B cell (primary cell): ENCODE results near the gene ZFAND2A. TPM values are rescaled to one million over a fixed set of nuclear protein-coding genes. Genes with fewer than 3 reads are reported as not detected.
"Not testable (repeated sequence)": the region's sequence is repeated elsewhere in the genome, so short reads cannot be mapped to it uniquely, and the experiment has no call there.

ENCODE experiments used
- ATAC-seq: fragments of 200-7000 bp; cut with Tn5 transposase; one replicate; pipeline ENCODE4 v1.10.0; 2021; ENCODE audit warnings: low read depth, mild to moderate bottlenecking, moderate number of reproducible peaks, moderate library complexity
- CTCF ChIA-PET: fragments of 350-600 bp; sonication (Branson Sonifier 250); formaldehyde crosslinking; loops from one replicate; lab custom pipeline; 2021; ENCODE audit warnings: antibody characterized with exemption, inconsistent platforms; lab: Charles Lee
- POLR2A ChIA-PET: fragments of 350-600 bp; sonication (Branson Sonifier 250); formaldehyde crosslinking; loops from one replicate; lab custom pipeline; 2021; ENCODE audit warnings: antibody characterized with exemption; lab: Charles Lee
- DNase-seq: peaks from one replicate; pipeline ENCODE4 v3.0.0; 2013
- H2AFZ ChIP-seq: 2 replicates; pipeline ENCODE4 v1.6.1; 2012; ENCODE audit warnings: mild to moderate bottlenecking, low read depth, low read length; ENCODE audit not compliant: insufficient read depth, poor library complexity, severe bottlenecking
- H3K27ac ChIP-seq, 2 donors: 1 replicate in 1 of 2; 2 replicates in 1 of 2; pipeline ENCODE4 v1.5.1; 2012 to 2013; ENCODE audit warnings: low read length in 2 of 2, mild to moderate bottlenecking in 2 of 2, moderate library complexity in 1 of 2
- H3K27me3 ChIP-seq, 4 experiments: fragments of 200-600 bp in 1 of 4; sonication (generic) in 1 of 4; replicated peaks in 1 of 4; 1 replicate in 2 of 4; 2 replicates in 2 of 4; pipeline versions ENCODE4 v1.6.1 to v1.7.0; 2013 to 2016; ENCODE audit warnings: low read length in 3 of 4, mild to moderate bottlenecking in 2 of 4, mixed read lengths in 1 of 4, moderate library complexity in 1 of 4; ENCODE audit not compliant: insufficient read depth in 4 of 4, control insufficient read depth in 3 of 4; ENCODE audit errors: control extremely low read depth in 1 of 4
- H3K36me3 ChIP-seq, 2 experiments: replicated peaks in 1 of 2; 1 replicate in 1 of 2; 2 replicates in 1 of 2; pipeline versions ENCODE4 v1.6.1 to v1.7.1; 2013; ENCODE audit warnings: low read length in 1 of 2; ENCODE audit not compliant: insufficient read depth in 2 of 2, control insufficient read depth in 1 of 2; ENCODE audit errors: control extremely low read depth in 1 of 2, extremely low read depth in 1 of 2
- H3K4me1 ChIP-seq, 2 donors: fragments of 200-600 bp in 1 of 2; sonication (generic) in 1 of 2; 1 replicate in 1 of 2; 2 replicates in 1 of 2; pipeline versions ENCODE4 v1.5.1 to v1.6.1; 2013 to 2017; ENCODE audit warnings: low read length in 2 of 2; ENCODE audit not compliant: control insufficient read depth in 2 of 2, insufficient read depth in 2 of 2
- H3K4me2 ChIP-seq: replicated peaks from 2 replicates; pipeline ENCODE3; 2012; ENCODE audit warnings: mild to moderate bottlenecking, low read depth, low read length; ENCODE audit not compliant: poor library complexity, severe bottlenecking
- H3K4me3 ChIP-seq, 5 experiments: fragments of 200-600 bp in 1 of 5; sonication (generic) in 1 of 5; 1 replicate in 3 of 5; 2 replicates in 2 of 5; pipeline versions ENCODE4 v1.5.1 to v1.7.0; 2011 to 2016; ENCODE audit warnings: low read length in 4 of 5, mild to moderate bottlenecking in 4 of 5, low read depth in 2 of 5, control low read depth in 1 of 5, moderate library complexity in 1 of 5; ENCODE audit not compliant: insufficient read depth in 1 of 5; ENCODE audit errors: control extremely low read depth in 1 of 5, extremely low read depth in 1 of 5
- H3K79me2 ChIP-seq: fragments of 200-600 bp; sonication (generic); one replicate; pipeline ENCODE4 v1.6.0; 2016; ENCODE audit warnings: low read length; ENCODE audit not compliant: control insufficient read depth, insufficient read depth
- H3K9ac ChIP-seq: fragments of 200-600 bp; sonication (generic); 2 replicates; pipeline ENCODE4 v1.6.1; 2017; ENCODE audit warnings: mild to moderate bottlenecking, low read length, moderate library complexity
- H3K9me3 ChIP-seq, 3 donors: one replicate each; pipeline versions ENCODE4 v1.6.1 to v1.7.1; 2013; ENCODE audit warnings: low read length in 2 of 3; ENCODE audit not compliant: control insufficient read depth in 2 of 3, insufficient read depth in 1 of 3; ENCODE audit errors: control extremely low read depth in 1 of 3
- H4K20me1 ChIP-seq: 2 replicates; pipeline ENCODE4 v1.6.0; 2012; ENCODE audit warnings: mild to moderate bottlenecking, low read length; ENCODE audit not compliant: insufficient read depth, control insufficient read depth, poor library complexity, severe bottlenecking
- H3K27ac Mint-ChIP-seq: one replicate; pipeline ENCODE4 v1.8.0; 2021; ENCODE audit warnings: mixed read lengths
- H3K27me3 Mint-ChIP-seq: one replicate; pipeline ENCODE4 v1.8.0; 2021; ENCODE audit warnings: mixed read lengths
- H3K4me1 Mint-ChIP-seq: one replicate; pipeline ENCODE4 v1.8.0; 2021; ENCODE audit warnings: mixed read lengths
- H3K4me3 Mint-ChIP-seq: one replicate; pipeline ENCODE4 v1.8.0; 2021; ENCODE audit warnings: mixed read lengths
- H3K9me3 Mint-ChIP-seq: one replicate; pipeline ENCODE4 v1.8.0; 2022; ENCODE audit warnings: mixed read lengths; ENCODE audit not compliant: insufficient read depth
- EZH2 ChIP-seq: IDR thresholded peaks from 2 replicates; pipeline ENCODE4 v1.6.1; 2012; ENCODE audit warnings: borderline replicate concordance, low read depth, mild to moderate bottlenecking, moderate library complexity, low read length; ENCODE audit not compliant: insufficient read depth, poor library complexity, severe bottlenecking
- WGBS: methylation state at CpG from one replicate; pipeline ENCODE4 v1.1.5; 2013; ENCODE audit warnings: missing lambda C conversion rate; ENCODE audit not compliant: insufficient coverage; 5-methylcytosine and 5-hydroxymethylcytosine counted together
- intact Hi-C: fragments of 100-400 bp; cut with micrococcal nuclease; formaldehyde crosslinking; loops from one replicate; pipeline ENCODE4 v1.10.0; 2022
- polyA plus RNA-seq: library from polyadenylated mRNA; depleted of rRNA; stranded (reverse); fragments of >200 nt; gene quantifications from 2 replicates; pipeline ENCODE4 v1.2.3, GENCODE V29; 2012
- total RNA-seq, 2 donors: library from RNA; stranded (reverse); fragments of 120-200 nt in 1 of 2; gene quantifications; 1 replicate in 1 of 2; 2 replicates in 1 of 2; pipeline versions ENCODE4 v1.2.3 to v1.2.4, GENCODE V29; 2013 to 2022
- TF ChIP-seq, protein P1 (sequence below): fragments of 200-600 bp; IDR thresholded peaks from one replicate; pipeline ENCODE4 v1.8.0; 2022; ENCODE audit warnings: antibody characterized with exemption, mild to moderate bottlenecking

ZFAND2A gene
- total and polyA plus RNA-seq, 2 donors (not counting 1 experiment from before 2014, with no cell fraction given): 26.7 to 113 TPM

GRCh38 chr7:1144269-1144771, 15.7 kb downstream of the ZFAND2A start:
- peak; percentile 42 for ATAC-seq
- no peaks in the 10 kb centered on the region for H3K79me2 ChIP-seq

DNA sequence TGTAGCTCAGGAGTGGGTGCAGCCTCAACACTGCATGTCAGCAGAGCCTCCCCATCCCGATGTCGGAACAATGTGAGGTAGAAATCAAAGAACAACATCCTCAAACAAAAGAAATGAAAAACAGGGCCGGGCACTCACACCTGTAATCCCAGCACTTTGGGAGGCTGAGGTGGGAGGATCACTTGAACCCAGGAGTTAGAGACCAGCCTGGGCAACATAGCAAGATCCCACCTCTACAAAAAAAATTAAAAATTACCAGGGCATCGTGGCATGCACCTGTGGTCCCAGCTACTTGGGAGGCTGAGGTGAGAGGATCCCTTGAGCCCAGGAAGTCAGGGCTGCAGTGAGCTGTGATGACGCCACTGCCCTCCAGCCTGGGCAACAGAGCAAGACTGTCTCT, 17.0 kb downstream of the ZFAND2A start:
- not testable (repeated sequence) for H3K4me2 ChIP-seq, H3K27me3 ChIP-seq, H3K27ac Mint-ChIP-seq, H3K36me3 ChIP-seq, H3K79me2 ChIP-seq, H3K4me3 ChIP-seq, H3K4me3 Mint-ChIP-seq, H3K9me3 ChIP-seq, H3K9me3 Mint-ChIP-seq, H3K9ac ChIP-seq, H4K20me1 ChIP-seq, H2AFZ ChIP-seq, H3K27me3 Mint-ChIP-seq, DNase-seq, H3K27ac ChIP-seq, ATAC-seq
- H3K4me1 Mint-ChIP-seq: peaks cover 39% of the 10 kb centered on the region
- peaks cover 18 to 41% of the 10 kb centered on the region in 2 donors for H3K4me1 ChIP-seq
- WGBS: no CpG with 5 or more reads among the region's 5 CpGs
- POLR2A ChIA-PET: interaction anchor here (0.8 kb wide), 1 partner anchor 17 kb away, joined by 3 read pairs; the partner anchor contains the start of gene ZFAND2A
- intact Hi-C loops: loop anchor here (5.0 kb wide), 4 partner anchors 76 to 356 kb away; partner anchors contain the start of gene GET4
- CTCF ChIA-PET: interaction anchor here (1.2 to 5.1 kb wide), 6 partner anchors 8 to 236 kb away, joined by 5 to 84 read pairs (median 9); partner anchors contain the start of gene GPER1

More at GRCh38 chr7:1144269-1144771, 15.7 kb downstream of the ZFAND2A start:
- intact Hi-C loops: loop anchor here (5.0 kb wide), 4 partner anchors 77 to 357 kb away; partner anchors contain the start of gene GET4
- ChIA-PET CTCF (interaction anchor here (0.7 to 5.1 kb wide), 14 partner anchors 10 to 358 kb away, joined by 3 to 84 read pairs (median 4); partner anchors contain the start of gene GPER1), POLR2A (no interaction called here)
- Mint-ChIP-seq H3K4me1 (peaks cover 32% of the 10 kb centered on the region), H3K9me3 (no peaks in the 10 kb centered on the region), H3K4me3 (peak overlapping the region; percentile 75), H3K27ac (peak overlapping the region; percentile 85), H3K27me3 (no peaks in the 10 kb centered on the region)
- DNase-seq: peak; percentile 65
- H3K4me1 ChIP-seq: peaks cover 15 to 33% of the 10 kb centered on the region in 2 donors
- no peaks in the 10 kb centered on the region for H4K20me1 ChIP-seq
- no peaks in the 10 kb centered on the region for H3K36me3 ChIP-seq
- peak overlapping the region; percentile 17 for H3K4me2 ChIP-seq
- H3K27ac ChIP-seq: no peak overlapping the region
- no peaks in the 10 kb centered on the region for H3K9me3 ChIP-seq
- no peak overlapping the region for H3K4me3 ChIP-seq
- TF ChIP-seq, protein P1, sequence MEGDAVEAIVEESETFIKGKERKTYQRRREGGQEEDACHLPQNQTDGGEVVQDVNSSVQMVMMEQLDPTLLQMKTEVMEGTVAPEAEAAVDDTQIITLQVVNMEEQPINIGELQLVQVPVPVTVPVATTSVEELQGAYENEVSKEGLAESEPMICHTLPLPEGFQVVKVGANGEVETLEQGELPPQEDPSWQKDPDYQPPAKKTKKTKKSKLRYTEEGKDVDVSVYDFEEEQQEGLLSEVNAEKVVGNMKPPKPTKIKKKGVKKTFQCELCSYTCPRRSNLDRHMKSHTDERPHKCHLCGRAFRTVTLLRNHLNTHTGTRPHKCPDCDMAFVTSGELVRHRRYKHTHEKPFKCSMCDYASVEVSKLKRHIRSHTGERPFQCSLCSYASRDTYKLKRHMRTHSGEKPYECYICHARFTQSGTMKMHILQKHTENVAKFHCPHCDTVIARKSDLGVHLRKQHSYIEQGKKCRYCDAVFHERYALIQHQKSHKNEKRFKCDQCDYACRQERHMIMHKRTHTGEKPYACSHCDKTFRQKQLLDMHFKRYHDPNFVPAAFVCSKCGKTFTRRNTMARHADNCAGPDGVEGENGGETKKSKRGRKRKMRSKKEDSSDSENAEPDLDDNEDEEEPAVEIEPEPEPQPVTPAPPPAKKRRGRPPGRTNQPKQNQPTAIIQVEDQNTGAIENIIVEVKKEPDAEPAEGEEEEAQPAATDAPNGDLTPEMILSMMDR: peak; percentile 27
- TF ChIP-seq EZH2: no peak
- 53% methylated on average over 21 of the region's 23 CpGs for WGBS
- peak overlapping the region; percentile 11 for H2AFZ ChIP-seq
- no peaks in the 10 kb centered on the region for H3K27me3 ChIP-seq
- H3K9ac ChIP-seq: no peak overlapping the region
